GM18867 (cell line): Measurements from ENCODE around the gene SLC19A1.

Experiments used
- ATAC-seq: cut with Tn5 transposase; IDR thresholded peaks from one replicate; pipeline ENCODE4 v1.9.1; 2021; ENCODE audit warnings: mild to moderate bottlenecking, moderate library complexity; ENCODE audit not compliant: unreplicated experiment

SLC19A1 gene

DNA sequence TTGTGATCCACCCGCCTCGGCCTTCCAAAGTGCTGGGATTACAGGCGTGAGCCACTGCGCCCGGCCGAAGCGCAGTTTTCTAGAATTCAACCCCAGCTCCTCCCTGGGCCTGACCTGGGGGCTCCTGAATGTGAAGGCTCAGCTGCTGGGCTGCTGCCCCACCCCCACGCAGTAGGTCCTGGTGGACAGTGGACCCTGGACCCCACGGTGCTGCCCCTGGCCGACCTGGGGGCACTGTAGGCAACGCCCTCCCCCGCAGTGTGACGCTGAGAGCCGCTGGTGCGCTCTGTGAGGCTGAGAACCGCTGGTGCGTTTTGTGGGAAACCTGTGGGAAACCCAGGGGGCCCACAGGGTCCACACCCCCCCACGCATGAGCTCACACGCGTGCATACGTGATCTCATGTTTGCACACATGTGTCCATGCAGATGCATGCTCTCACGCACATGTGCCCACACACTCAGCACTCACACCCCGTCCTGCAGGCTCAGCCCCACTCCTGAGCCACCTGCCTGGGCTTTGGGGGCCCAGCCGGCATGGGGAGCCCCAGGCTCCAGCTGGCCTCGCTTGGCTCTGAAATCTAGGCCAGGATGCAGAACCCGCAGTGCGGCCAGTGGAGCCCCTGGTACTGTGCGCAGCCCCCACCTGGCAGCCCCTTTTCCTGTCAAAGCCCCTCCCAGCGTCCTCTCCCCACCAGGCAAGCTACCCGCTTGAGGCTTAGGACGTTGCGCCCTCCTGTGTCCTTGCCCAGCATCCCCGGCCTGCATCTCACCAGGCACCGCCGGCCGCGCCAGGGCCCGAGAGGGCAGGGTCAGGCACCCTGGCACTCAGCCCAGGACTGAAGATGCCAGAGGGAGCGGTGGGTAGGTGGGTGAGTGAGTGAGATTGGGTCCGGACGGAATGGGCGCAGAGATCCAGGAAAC, 69.5 kb downstream of the SLC19A1 start:
- ATAC-seq = no peak

DNA sequence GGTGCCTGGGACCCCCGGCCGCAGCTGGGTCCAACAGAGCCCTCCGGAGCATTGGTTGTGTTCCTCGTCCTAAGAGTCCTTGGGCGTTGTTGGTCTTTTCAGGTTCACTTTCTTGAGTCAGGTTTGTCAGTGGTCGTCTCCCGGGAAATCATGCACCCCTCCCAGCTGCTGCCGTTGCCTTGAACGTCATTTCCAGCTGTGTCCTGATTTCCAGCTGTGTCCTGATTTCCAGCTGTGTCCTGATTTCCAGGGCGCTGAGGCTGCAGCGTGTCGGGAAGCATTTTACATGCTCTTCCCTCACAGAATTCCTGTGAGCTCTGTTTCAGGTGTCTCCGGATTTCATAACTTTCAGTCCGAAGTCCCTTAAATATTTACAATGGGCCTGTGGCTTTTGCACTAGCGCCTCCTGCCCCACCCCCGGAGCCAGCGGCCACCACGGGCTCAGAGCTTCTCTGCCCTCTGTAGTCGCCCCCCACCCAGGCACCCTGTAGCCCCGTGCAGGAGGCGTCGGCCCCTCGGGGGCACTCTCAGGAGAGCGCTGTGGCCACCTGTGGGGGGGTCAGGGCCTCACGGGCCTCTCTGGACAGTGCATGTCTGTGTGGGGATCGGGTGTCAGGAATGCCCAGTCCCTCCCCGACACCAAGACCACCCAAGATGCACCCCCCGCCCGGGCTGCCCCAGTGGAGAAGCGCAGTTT, 70.6 kb downstream of the SLC19A1 start:
- ATAC-seq = no peak

DNA sequence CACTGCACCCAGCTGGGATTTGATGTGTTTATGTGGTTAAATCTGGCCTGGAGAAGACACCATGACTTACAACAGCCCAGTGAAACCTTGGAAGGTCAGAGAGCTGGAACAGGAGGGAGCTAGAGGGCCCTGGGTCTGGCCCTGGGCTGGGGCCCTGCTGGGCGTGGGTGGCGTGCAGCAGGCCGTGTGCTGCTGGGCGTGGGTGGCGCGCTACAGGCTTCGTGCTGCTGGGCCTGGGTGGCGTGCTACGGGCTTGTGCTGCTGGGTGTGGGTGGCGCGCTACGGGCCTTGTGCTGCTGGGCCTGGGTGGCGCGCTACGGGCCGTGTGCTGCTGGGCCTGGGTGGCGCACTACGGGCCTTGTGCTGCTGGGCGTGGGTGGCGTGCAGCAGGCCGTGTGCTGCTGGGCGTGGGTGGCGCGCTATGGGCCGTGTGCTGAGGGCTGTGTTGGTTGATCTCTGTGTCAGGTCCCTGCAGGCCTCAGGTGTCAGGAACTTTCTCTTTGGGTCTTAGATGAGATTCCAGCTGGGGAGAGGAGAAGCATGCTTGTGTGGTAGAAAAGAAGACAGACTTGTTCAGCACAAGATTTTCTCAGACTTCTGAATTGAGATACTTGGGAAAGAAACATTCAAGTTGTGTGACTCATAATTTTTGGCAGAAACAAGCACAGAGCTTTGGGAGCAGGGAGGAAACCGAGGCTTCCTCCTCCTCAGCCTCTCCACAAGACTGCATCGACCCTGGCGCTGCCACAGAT, 71.3 kb downstream of the SLC19A1 start:
- no peak for ATAC-seq

DNA sequence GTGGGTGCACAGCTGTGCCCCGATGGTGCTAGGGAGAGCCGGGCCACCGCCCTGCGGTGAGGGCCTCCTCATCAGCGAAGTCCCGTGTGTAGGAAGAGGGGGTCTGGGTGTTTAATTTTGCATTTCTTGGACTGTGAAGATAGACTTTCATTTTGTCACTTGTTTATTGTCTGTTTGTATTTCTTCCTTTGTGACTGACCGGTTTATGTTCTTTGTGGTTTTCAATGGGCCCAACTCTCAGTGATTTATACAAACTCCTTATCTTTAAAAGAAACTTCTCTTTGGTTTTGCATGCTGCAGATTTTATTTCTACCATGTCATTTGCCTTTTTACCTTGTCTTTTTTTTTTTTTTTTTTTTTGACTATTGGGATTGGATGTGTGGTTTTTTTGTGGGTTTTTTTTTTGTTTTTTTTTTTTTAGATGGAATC, 72.1 kb downstream of the SLC19A1 start:
- ATAC-seq = no peak

DNA sequence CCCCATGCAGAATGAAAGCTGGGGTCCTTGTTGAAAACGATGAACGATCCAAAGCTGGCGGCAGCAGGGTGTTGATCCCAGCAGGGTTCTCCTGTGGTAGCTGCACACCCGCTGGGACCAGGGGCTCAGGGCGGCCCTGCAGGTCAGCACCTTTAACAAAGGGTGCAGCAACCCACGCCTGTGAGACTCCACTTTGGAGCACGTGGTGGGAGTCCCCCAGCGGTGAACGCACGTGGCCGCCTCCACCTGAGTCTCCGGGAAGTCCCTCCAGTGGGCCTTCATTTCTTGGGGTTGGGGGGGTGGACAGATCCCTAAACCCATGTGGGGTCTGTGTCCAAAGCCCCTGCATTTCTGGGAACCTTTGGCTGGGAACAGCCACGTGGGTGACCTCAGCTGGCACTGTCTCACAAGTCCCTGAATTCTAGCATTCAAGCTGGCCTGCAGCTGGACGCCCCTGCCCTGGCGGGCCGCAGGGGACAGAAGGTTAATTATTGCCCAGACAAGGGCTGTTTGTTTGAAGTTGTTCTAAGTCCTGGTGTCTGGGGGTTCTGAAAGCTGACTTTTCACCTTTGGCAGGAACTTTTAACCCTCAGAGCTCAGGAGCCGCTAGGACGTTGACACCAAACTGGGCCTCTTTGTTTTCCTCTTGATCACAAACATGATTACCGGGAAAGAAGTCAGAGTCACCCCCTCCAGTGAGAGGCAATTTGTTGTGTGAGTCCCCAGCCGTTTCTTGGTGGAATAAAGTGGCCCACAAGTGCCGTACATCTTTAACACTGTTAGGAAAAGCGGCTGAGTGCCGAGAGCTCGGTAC, 72.8 kb downstream of the SLC19A1 start:
- no peak for ATAC-seq

DNA sequence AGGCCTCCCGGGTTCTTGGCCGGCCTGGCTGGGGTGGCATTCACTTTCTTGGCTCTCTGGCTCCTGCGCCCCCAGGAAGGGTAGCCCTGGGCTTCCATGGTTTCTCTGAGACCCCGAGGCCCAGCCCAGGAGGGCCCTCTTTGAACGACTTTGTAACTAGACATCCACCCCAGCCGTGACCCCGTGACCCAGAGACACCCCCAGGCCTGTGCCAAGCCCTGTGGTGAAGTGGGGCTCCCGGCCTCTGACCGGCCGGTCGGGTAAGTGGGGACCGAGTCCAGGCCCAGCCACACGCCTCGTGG, 73.3 kb downstream of the SLC19A1 start:
- ATAC-seq = no peak

DNA sequence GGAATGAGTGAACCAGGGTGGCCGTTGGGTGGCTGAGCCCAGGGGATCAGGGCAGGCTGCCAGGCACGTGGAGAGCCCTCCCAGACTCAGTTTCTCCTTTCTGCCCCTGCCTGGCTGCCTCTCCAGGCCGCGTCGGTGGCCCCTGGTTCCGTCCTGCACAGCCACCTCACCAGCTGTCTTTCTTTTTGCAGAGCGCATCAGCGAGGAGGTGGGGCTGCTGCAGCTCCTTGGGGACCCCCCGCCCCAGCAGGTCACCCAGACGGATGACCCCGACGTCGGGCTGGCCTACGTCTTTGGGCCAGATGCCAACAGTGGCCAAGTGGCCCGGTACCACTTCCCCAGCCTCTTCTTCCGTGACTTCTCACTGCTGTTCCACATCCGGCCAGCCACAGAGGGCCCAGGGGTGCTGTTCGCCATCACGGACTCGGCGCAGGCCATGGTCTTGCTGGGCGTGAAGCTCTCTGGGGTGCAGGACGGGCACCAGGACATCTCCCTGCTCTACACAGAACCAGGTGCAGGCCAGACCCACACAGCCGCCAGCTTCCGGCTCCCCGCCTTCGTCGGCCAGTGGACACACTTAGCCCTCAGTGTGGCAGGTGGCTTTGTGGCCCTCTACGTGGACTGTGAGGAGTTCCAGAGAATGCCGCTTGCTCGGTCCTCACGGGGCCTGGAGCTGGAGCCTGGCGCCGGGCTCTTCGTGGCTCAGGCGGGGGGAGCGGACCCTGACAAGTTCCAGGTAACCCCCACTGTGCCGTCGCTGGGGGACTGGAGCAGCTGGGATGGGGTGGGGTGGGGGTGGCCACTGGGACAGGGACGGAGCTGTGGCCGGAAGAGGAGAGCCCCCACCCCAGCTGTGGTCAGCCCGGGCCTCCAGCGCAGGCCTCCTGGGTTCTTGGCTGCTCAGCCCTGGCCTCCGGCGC, 73.9 kb downstream of the SLC19A1 start:
- ATAC-seq = no peak

DNA sequence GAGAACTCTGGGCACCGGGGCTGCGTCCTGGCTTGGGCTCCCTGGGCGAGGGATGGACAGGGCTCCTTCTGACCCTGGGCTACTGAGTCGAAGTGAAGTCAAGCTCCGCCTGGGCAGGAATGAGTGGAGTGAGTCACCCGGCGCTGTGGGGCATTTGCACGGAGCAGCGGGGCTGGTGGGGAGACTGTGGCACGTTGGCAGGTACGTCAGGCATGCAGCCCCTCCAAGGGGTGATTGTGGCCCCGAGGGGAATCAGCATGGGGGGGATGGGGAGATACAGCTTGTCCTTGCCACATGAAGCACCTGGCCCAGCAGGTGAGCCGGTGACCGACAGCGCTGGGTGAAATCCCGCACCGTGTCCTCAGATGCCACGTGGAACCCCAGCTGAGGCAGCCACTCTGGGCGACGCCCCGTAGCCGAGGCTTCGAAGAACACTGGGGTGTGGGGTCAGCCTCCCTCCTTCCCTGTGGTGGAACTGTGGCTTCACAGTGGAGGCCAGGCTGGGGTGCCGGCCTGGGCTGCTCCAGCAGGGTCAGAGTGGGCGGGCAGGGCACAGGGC, 74.9 kb downstream of the SLC19A1 start:
- ATAC-seq = no peak

DNA sequence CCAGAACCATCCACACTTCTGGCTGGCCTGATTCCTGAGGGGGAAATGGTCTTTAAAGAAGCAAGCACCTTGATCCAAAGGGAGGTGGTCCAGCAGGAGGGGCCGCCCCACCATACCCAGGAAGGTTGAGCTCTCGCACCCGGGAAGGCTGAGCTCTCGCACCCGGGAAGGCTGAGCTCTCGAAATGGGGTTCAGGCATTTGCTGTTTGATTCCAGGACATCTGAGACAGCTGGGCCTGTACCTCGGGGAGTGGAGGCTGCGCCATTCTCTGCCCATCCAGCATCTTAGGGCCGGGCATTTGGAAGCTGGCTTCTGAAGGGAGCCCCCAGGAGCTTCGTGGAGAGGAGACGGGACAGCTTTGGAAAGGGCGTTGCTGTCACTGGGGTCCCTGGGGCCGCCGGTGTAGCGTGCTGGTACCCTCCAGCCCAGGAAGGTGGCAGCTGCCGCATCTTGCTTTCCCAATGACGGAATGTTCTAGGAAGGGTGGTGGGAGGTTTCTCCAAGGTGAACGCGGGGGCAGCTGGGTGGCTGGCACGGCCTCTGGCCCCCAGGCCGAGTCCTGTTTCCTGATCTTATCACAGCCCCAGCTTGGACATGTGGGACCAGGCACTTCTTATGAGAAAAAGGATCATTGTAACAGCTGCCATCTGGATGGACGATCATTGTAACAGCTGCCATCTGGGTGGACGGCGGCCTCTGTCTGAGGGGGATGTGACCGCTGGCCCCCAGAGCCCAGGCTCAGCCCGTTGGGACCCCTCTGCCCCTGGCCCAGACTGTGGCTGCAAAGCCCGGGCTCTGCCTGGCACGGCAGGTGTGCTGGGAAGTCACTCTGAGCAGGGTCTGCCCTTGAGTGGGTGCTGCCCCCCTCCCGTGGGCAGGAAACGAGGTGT, 75.7 kb downstream of the SLC19A1 start:
- ATAC-seq = no peak

DNA sequence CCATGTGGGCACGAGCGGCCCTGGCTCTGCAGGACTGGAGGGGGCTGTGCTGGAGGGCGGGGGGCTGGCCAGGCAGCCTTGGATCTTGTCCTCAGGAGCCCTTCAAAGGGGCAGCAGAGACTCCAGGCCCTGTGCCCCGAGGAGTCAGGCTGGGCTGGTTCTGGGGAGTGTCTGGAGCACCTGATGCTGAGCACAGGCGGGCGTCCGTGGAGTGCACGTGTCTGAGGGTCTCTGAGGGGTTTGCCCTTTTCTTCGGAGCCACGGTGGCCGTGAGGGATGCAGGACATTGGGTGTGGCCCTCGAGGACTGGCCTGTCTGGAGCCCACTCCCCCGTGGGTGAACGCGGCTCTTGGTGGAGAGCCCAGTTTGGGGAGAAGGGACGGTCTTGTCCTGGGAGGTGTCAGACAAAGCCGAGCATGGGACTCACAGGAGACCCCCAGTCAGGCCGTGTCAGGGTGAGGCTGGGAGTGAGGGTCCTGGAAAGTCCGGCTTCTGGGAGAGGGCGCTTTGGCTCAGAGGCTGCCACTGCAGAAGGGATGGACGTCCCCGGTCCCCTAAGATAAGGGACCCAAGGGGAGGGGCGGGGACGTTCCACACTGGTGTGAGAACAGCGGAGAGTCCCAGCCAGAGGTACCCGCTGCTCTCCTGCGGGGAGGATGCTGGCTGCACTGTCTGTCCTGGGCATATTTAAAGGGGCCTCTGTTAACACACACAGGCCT, 76.5 kb downstream of the SLC19A1 start:
- no peak for ATAC-seq

DNA sequence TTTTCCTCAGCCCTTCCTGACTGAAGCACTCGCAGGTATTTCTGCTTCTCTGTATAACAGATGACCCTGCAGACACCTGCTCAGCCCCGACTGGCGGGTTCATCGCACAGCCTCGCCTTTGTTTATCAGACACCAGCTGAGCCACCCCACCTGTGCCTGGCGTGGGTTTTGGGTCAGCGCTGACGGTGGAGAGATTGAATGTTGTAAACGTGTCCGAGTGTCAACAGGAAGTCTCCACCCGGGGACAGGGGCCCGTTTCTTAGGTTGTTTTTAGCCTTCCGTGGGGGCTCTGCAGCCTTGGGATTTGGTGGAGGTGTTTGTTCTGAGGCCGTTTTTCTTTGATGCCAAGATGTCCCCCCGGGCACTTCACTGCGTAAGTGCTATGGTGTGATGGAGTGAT, 77.1 kb downstream of the SLC19A1 start:
- ATAC-seq = no peak

DNA sequence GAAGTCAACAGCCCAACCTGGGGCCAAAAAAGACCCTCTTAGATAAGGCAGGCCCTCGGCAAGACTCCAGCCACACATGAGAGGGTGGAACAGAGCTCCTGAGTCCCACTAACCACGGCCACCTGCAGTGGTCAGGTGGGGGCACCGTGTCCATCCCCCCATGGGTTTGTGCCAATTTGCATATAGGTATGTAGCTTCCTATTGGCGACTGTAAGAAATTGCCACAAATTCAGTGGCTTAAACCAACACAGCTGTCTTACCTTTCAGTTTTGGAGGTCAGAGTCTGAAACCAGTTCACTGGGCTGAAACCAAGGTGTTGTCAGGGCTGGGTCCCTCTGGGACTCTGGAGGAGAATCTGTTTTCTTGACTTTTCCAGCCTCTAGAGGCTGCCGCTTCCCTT, 77.9 kb downstream of the SLC19A1 start:
- ATAC-seq = no peak

DNA sequence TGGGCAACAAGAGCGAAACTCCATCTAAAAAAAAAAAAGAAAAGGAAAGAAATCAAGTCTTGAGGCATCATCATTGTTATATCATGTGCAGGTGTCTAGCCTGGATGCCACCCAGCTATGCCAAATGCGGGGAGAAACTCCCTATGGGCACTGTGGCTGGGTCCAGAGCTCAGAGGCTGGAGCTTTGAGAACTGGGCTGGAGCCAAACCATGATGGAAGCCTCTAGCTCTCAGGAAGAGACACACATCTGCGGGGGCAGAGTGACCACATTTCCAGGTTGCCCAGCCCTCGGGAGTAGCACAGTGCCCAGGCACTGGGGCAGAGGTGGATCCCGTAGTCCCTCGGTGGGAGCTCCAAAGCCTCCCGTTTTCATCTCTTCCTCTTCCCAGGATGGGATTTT, 78.4 kb downstream of the SLC19A1 start:
- no peak for ATAC-seq

DNA sequence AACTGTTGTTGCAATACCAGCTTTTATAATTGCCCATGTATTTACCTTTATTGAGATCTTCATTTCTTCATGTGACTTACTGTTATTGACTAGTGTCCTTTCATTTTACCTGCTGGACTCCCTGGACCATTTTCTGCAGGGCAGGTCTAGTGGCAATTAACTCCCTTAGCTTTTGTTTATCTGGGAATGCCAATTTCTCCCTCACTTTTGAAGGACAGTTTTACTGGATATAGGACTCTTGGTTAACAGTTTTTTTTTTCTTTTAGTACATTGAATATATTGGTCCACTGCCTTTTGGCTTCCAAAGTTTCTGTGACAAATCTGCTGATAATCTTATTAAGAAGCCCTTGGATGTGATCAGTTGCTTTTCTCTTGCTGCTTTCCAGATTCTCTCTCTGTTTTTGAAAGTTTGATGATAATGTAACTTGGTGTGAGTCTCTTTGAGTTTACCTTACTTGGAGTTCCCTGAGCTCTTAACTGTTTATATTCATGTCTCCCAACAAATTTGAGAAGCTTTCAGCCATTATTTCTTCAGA, 80.4 kb downstream of the SLC19A1 start:
- no peak for ATAC-seq

DNA sequence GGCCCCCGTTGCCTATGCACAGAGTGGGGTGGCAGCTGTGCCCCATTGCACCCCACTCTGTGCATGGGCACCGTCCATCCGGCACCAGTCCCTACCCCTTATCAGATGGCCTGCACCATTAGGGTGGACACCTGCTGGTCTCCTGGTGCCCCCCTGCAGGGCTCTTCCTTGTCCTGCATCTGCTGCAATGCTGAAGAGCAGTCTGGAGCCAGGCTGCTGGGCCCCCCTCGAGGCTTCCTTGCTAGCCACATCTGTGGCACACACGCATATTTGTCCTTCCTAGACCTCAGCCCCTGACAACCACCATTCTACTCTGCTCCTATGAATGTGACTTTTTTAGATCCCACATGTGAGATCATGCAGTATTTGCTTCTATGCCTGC, 80.9 kb downstream of the SLC19A1 start:
- no peak for ATAC-seq

DNA sequence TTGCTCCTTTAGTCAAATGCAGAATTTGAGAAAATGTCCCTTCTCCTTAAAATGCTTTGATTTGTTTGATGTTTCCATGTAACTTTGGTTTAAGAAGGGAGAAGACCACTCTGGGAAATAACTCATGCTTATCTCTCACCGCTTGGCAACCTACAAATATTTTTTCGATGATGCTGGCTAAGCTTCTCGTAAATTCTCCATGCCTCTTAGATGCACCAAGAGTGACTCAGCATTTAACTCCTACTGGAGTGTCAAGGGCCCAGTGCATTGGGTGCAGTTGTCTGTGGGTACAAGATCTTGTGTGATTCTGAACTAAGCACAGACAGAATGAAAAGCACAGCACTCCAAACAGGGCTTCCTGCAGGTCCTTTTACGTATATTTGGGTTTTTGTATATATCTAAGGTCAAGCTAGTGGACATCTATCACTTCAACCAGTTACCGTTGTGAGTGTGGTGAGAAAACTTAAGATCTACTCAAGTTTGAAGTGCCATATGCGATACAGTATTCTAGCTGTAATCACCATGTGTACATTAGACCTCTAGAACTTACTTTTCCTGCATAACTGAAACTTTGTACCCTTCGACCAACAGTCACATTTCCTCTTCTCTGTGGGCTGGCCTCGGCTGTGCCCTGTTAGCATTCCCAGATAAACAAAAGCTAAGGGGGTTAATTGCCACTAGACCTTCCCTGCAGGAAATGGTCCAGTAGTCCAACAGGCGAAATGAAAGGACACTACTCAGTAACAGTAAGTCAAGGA, 81.5 kb downstream of the SLC19A1 start:
- no peak for ATAC-seq

DNA sequence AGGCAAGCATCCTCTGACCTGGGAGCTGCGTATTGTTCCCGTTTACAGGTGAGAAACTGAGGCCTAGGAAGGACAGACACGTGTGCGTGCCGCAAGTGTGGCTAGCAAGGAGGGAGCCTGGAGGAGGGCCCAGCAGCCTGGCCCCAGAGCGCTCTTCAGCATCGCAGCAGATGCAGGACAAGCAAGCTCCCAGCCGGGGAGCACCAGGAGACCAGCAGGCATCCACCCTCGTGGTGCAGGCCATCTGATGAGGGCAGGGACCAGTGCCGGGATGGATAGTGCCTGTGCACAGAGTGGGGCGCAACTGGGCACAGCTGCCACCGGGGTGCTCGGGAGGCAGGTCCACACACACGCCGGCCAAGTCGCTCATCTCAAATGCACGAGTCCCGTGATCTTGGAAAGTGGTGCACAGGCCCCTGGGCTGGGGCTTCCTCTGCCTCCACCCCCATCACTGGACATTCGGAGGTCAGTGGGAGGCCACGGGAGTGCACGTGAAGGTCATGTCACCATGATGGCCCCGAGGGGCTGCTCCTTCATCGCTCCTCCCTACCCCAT, 82.2 kb downstream of the SLC19A1 start:
- no peak for ATAC-seq
